PC-3 (cell line): ENCODE data around the gene RAB22A. TPM values are rescaled to one million over a fixed set of nuclear protein-coding genes. Genes with fewer than 3 reads are reported as not detected.

Experiments
- ATAC-seq: fragments of 200-7000 bp; cut with Tn5 transposase; 2 replicates; pipeline ENCODE4 v1.9.1; 2020; ENCODE audit warnings: mild to moderate bottlenecking, moderate library complexity
- BruUV-seq: library from RNA; stranded (reverse); fragments of 400-500 nt; replicated peaks from 2 replicates; lab custom pipeline; 2021; lab: Mats Ljungman, UMichigan
- CTCF ChIA-PET: fragments of 300-600 bp; sonication (Branson Sonifier 250); formaldehyde crosslinking; loops from one replicate; lab custom pipeline; 2022; ENCODE audit warnings: antibody characterized with exemption; lab: Charles Lee
- POLR2A ChIA-PET: fragments of 300-600 bp; sonication (Branson Sonifier 250); formaldehyde crosslinking; loops from one replicate; lab custom pipeline; 2022; ENCODE audit warnings: antibody characterized with exemption; ENCODE audit not compliant: unreplicated experiment; lab: Charles Lee
- DNase-seq: peaks from one replicate; pipeline ENCODE4 v3.0.0-alpha.2; 2015
- H2AFZ ChIP-seq: fragments of 300-600 bp; sonication (generic); 2 replicates; pipeline ENCODE4 v1.6.0; 2016; ENCODE audit warnings: antibody characterized with exemption, low read length
- H3F3A ChIP-seq: fragments of 300-600 bp; sonication (generic); one replicate; pipeline ENCODE4 v1.6.0; 2017; ENCODE audit warnings: antibody characterized with exemption, low read length, control low read depth, mild to moderate bottlenecking; ENCODE audit not compliant: unreplicated experiment
- H3K27ac ChIP-seq: fragments of 300-600 bp; sonication (generic); 2 replicates; pipeline ENCODE4 v1.5.1; 2016; ENCODE audit warnings: mild to moderate bottlenecking, low read length
- H3K27me3 ChIP-seq: fragments of 300-600 bp; sonication (generic); 2 replicates; pipeline ENCODE4 v1.6.1; 2016; ENCODE audit warnings: low read length, mixed read lengths
- H3K36me3 ChIP-seq: fragments of 300-600 bp; sonication (generic); 2 replicates; pipeline ENCODE4 v1.6.1; 2016; ENCODE audit warnings: low read depth, mixed run types, low read length, mixed read lengths
- H3K4me1 ChIP-seq: fragments of 300-600 bp; sonication (generic); 2 replicates; pipeline ENCODE4 v1.5.1; 2016; ENCODE audit warnings: low read length; ENCODE audit not compliant: insufficient read depth
- H3K4me2 ChIP-seq: fragments of 300-600 bp; sonication (generic); 2 replicates; pipeline ENCODE4 v1.6.0; 2016; ENCODE audit warnings: low read length
- H3K4me3 ChIP-seq: fragments of 300-600 bp; sonication (generic); 2 replicates; pipeline ENCODE4 v1.5.1; 2016; ENCODE audit warnings: mild to moderate bottlenecking, low read length, mixed read lengths
- H3K79me2 ChIP-seq: fragments of 300-600 bp; sonication (generic); 2 replicates; pipeline ENCODE4 v1.6.1; 2017; ENCODE audit warnings: low read length, mixed read lengths
- H3K9ac ChIP-seq: fragments of 300-600 bp; sonication (generic); 2 replicates; pipeline ENCODE4 v1.6.0; 2016; ENCODE audit warnings: mild to moderate bottlenecking, low read length
- H3K9me2 ChIP-seq: fragments of 300-600 bp; sonication (generic); replicated peaks from 2 replicates; pipeline ENCODE4 v1.6.1; 2016; ENCODE audit warnings: mixed run types, low read length, mixed read lengths
- H3K9me3 ChIP-seq: fragments of 300-600 bp; sonication (generic); 2 replicates; pipeline ENCODE4 v1.6.1; 2016; ENCODE audit warnings: low read length, mixed read lengths
- H4K20me1 ChIP-seq: fragments of 300-600 bp; sonication (generic); 2 replicates; pipeline ENCODE4 v1.6.1; 2016; ENCODE audit warnings: low read length, mixed read lengths
- EZH2 ChIP-seq: fragments of 300-600 bp; sonication (generic); IDR thresholded peaks from one replicate; pipeline ENCODE4 v1.6.1; 2017; ENCODE audit warnings: antibody characterized with exemption, mild to moderate bottlenecking, low read length; ENCODE audit not compliant: unreplicated experiment
- EZH2phosphoT487 ChIP-seq: fragments of 300-600 bp; sonication (generic); IDR thresholded peaks from 2 replicates; pipeline ENCODE4 v1.6.1; 2018; ENCODE audit warnings: mild to moderate bottlenecking, antibody characterized with exemption, low read length, borderline replicate concordance
- intact Hi-C: fragments of 100-400 bp; cut with micrococcal nuclease; formaldehyde crosslinking; loops from 2 replicates; pipeline ENCODE4 v1.9.0; 2023
- total RNA-seq: library from RNA; depleted of rRNA; stranded (reverse); fragments of >200 nt; gene quantifications from 2 replicates; pipeline ENCODE4 v1.2.3, GENCODE V29; 2014
- TF ChIP-seq, protein P1 (sequence below): fragments of 300-600 bp; sonication (generic); conservative IDR thresholded peaks from 2 replicates; pipeline ENCODE4 v1.5.1; 2017; ENCODE audit warnings: antibody characterized with exemption, low read depth, mild to moderate bottlenecking, low read length

RAB22A gene
- total RNA-seq, 1 experiment from 2014 or later, result 47.4 TPM

DNA sequence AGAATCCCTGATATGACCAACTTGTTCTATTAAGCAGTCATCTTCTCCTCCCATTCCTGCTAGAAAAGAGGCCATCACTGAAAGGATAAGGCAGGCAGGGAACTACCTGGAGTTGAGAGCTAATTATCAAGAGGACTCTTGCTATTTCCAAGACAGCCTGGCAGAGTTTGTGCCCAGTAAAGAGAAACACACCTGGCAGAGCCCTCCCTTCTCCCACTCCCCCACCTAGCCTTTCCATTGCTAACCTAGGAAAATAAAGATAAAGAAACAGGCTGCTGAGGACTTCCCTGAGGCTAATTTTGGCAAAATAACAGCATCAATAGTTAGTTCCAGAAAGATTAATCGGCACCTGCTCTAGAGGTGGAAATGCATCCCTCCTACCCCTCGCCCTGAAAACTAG lies 20.4 kb upstream of the RAB22A start:
- H3K9ac ChIP-seq, result no peak overlapping the region
- DNase-seq (no peak), ATAC-seq (no peak)
- H2AFZ ChIP-seq, result no peak overlapping the region
- no TSS peak for BruUV-seq
- no peaks in the 10 kb centered on the region for H3K36me3 ChIP-seq
- no peaks in the 10 kb centered on the region for H3K4me1 ChIP-seq
- no peak for TF ChIP-seq EZH2phosphoT487
- no peak for TF ChIP-seq EZH2
- TF ChIP-seq, protein P1, sequence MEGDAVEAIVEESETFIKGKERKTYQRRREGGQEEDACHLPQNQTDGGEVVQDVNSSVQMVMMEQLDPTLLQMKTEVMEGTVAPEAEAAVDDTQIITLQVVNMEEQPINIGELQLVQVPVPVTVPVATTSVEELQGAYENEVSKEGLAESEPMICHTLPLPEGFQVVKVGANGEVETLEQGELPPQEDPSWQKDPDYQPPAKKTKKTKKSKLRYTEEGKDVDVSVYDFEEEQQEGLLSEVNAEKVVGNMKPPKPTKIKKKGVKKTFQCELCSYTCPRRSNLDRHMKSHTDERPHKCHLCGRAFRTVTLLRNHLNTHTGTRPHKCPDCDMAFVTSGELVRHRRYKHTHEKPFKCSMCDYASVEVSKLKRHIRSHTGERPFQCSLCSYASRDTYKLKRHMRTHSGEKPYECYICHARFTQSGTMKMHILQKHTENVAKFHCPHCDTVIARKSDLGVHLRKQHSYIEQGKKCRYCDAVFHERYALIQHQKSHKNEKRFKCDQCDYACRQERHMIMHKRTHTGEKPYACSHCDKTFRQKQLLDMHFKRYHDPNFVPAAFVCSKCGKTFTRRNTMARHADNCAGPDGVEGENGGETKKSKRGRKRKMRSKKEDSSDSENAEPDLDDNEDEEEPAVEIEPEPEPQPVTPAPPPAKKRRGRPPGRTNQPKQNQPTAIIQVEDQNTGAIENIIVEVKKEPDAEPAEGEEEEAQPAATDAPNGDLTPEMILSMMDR, result no peak
- H3K27ac ChIP-seq, result no peak overlapping the region
- POLR2A ChIA-PET, result no interaction called here
- H4K20me1 ChIP-seq, result no peaks in the 10 kb centered on the region
- H3K27me3 ChIP-seq, result no peaks in the 10 kb centered on the region
- intact Hi-C loops, result no loop called here
- H3K79me2 ChIP-seq, result 0 out of 2 replicates have a peak, but pooled peaks cover 4% of the 10 kb centered on the region
- no peak overlapping the region for H3K4me2 ChIP-seq
- H3K9me2 ChIP-seq, result no peaks in the 10 kb centered on the region
- H3K9me3 ChIP-seq, result no peaks in the 10 kb centered on the region
- H3K4me3 ChIP-seq, result no peak overlapping the region
- no peaks in the 10 kb centered on the region for H3F3A ChIP-seq
- CTCF ChIA-PET, result no interaction called here

DNA sequence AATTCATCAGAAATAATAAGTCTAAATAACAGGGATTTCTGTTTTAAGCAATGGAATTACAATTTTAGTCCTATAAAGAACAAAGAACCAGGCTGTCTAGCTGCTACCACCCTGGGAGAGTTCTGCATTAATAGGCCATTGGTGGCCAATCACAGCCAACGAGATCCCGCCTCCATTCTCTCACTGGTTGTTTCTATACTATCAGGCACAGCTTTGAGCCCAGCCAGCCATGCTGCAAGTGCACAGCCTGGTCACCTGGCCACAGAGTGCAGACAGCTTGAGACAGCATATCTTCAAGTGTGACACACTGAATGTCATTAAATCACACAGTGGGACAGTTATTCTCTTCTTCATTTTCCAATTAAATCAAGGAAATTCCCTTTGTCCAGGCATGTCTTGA lies 16.1 kb upstream of the RAB22A start:
- ChIA-PET POLR2A (no interaction called here), CTCF (no interaction called here)
- intact Hi-C loops, result no loop called here
- DNase-seq (peak; percentile 33), ATAC-seq (peak; percentile 49)
- no peak overlapping the region for H3K4me3 ChIP-seq
- TF ChIP-seq EZH2phosphoT487 (no peak), EZH2 (no peak)
- TF ChIP-seq, protein P1, result no peak
- no TSS peak for BruUV-seq
- H3F3A ChIP-seq, result no peaks in the 10 kb centered on the region
- H3K36me3 ChIP-seq, result no peaks in the 10 kb centered on the region
- H3K4me1 ChIP-seq, result no peaks in the 10 kb centered on the region
- H3K9ac ChIP-seq, result no peak overlapping the region
- H3K9me3 ChIP-seq, result no peaks in the 10 kb centered on the region
- no peaks in the 10 kb centered on the region for H3K27me3 ChIP-seq
- H3K27ac ChIP-seq, result no peak overlapping the region
- H2AFZ ChIP-seq, result no peak overlapping the region
- no peak overlapping the region for H3K4me2 ChIP-seq
- no peaks in the 10 kb centered on the region for H3K9me2 ChIP-seq
- H3K79me2 ChIP-seq, result 0 out of 2 replicates have a peak, but pooled peaks cover 4% of the 10 kb centered on the region
- H4K20me1 ChIP-seq, result no peaks in the 10 kb centered on the region

DNA sequence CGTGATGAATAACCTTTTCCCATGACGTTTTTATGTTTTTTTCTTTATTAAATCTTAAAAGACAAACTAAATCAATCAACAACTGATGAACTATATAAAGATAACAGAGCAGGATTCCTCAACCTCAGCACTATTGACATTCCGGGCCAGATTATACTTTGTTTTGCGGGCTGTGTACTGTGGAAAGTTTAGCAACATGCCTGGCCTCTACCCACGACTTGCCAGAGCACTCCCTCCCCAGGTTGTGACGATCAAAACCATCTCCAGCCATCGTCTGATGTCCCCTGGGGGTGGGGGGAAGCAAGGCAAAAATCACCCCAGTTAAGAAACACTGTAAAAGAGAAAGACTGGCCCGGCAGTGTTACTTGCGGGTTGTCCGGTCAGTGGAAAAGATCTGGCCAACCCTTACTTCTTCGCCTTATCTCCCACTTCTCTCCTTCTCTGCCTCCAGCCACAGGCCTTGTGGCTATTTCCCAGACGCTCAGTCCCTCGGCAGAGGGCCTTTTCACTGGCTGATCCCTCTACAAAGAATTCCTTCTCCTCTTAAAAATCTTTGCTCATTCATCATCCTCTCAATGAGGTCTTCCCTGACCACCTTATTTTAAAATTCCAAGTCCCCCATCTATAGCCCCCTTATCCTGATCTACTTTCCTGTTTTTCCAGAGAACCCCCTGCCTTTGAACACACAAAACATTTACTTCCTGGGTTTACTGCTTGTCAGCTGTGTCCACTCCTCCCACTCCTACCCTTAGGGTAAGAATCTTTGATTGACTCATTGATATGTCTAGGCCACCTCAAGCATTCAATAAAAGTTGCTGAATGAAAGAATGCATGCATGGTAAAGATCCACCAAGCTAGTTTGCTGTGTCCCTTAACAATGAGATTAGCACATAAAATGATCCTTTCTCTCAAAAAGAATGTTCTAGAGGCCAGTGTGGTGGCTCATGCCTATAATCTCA lies 14.7 kb upstream of the RAB22A start:
- ChIA-PET POLR2A (no interaction called here), CTCF (no interaction called here)
- ATAC-seq (no peak), DNase-seq (no peak)
- BruUV-seq, result no TSS peak
- Histone ChIP-seq H2AFZ (no peak overlapping the region), H3K4me3 (no peak overlapping the region), H4K20me1 (no peaks in the 10 kb centered on the region), H3K79me2 (0 out of 2 replicates have a peak, but pooled peaks cover 4% of the 10 kb centered on the region), H3K27me3 (no peaks in the 10 kb centered on the region), H3K9me2 (no peaks in the 10 kb centered on the region), H3K27ac (no peak overlapping the region), H3K4me2 (no peak overlapping the region), H3K36me3 (no peaks in the 10 kb centered on the region), H3K9ac (no peak overlapping the region), H3K4me1 (no peaks in the 10 kb centered on the region), H3F3A (no peaks in the 10 kb centered on the region), H3K9me3 (no peaks in the 10 kb centered on the region)
- intact Hi-C loops, result no loop called here
- TF ChIP-seq, protein P1, result no peak
- TF ChIP-seq EZH2phosphoT487 (no peak), EZH2 (no peak)
